KOPT-K1 (cell line): ENCODE measurements around the gene ASTN2.

Experiments
- H3K27ac ChIP-seq: fragments of 200-600 bp; sonication (generic); 2 replicates; pipeline ENCODE4 v1.5.1; 2016; ENCODE audit warnings: antibody characterized with exemption, mild to moderate bottlenecking, low read depth, low read length; ENCODE audit not compliant: poor library complexity, severe bottlenecking
- H3K36me3 ChIP-seq: fragments of 200-600 bp; sonication (generic); 2 replicates; pipeline ENCODE4 v1.5.1; 2017; ENCODE audit warnings: antibody characterized with exemption, mild to moderate bottlenecking, low read length, moderate library complexity; ENCODE audit not compliant: insufficient read depth
- H3K9me3 ChIP-seq: fragments of 200-600 bp; sonication (generic); 2 replicates; pipeline ENCODE4 v1.5.1; 2017; ENCODE audit warnings: antibody characterized with exemption, low read length, mild to moderate bottlenecking; ENCODE audit not compliant: insufficient read depth, poor library complexity, severe bottlenecking

Gene ASTN2

GRCh38 chr9:117134826-117135500, 279.9 kb downstream of the ASTN2 start:
- Histone ChIP-seq H3K36me3 (no peaks in the 10 kb centered on the region), H3K27ac (no peak overlapping the region), H3K9me3 (no peaks in the 10 kb centered on the region)

- Histone ChIP-seq H3K36me3 (no peaks in the 10 kb centered on the region), H3K9me3 (no peaks in the 10 kb centered on the region), H3K27ac (no peak overlapping the region)
Observed at GRCh38 chr9:117126871-117127270, 288.0 kb downstream of the ASTN2 start.

GRCh38 chr9:117125531-117125930, 289.3 kb downstream of the ASTN2 start:
- no peak overlapping the region for H3K27ac ChIP-seq
- H3K9me3 ChIP-seq: no peaks in the 10 kb centered on the region
- no peaks in the 10 kb centered on the region for H3K36me3 ChIP-seq

- Histone ChIP-seq H3K27ac (no peak overlapping the region), H3K36me3 (no peaks in the 10 kb centered on the region)
Observed at GRCh38 chr9:117123729-117124128, 291.1 kb downstream of the ASTN2 start.

GRCh38 chr9:117122953-117123352, 291.9 kb downstream of the ASTN2 start:
- Histone ChIP-seq H3K9me3 (no peaks in the 10 kb centered on the region), H3K36me3 (no peaks in the 10 kb centered on the region), H3K27ac (no peak overlapping the region)

More at GRCh38 chr9:117123729-117124128, 291.1 kb downstream of the ASTN2 start:
- no peaks in the 10 kb centered on the region for H3K9me3 ChIP-seq

GRCh38 chr9:117122102-117122501, 292.8 kb downstream of the ASTN2 start:
- Histone ChIP-seq H3K36me3 (no peaks in the 10 kb centered on the region), H3K9me3 (no peaks in the 10 kb centered on the region), H3K27ac (no peak overlapping the region)

DNA sequence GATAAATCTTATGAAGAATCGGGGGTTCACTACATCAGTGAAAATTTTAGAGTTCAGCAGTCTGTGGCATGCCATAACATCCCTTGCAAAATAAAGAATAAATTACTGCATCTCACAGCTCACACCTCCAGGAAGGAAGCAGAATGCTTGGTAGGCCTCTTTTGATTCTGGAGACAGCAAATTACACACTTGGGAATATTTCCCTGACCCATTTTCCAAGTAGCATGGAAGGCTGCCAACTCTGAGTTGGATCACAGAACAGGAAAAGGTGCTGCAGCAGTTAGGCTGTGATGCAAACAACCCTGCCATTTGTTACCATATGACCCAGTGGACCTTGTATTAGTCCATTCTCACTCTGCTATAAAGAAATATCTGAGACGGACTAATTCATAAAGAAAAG, 293.5 kb downstream of the ASTN2 start:
- no peaks in the 10 kb centered on the region for H3K9me3 ChIP-seq
- no peak overlapping the region for H3K27ac ChIP-seq
- no peaks in the 10 kb centered on the region for H3K36me3 ChIP-seq

DNA sequence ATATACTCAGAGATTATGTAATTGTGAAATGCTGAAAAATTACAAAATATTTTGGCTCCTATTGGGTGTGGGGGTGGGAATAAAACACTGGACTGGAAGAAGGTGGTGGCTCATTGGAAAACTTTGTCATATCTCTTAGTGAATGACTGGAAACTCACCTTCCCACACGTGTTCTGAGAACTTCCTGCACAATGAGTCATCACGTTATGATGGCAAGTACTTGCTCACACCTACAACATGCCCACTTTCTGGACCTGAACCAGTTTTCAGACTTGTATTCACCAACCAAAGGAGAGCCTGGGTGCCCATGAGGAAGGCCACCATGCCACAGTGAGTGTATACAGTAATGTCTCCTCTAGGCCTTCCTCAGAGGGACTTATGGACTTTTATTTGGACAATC, 294.8 kb downstream of the ASTN2 start:
- H3K27ac ChIP-seq: no peak overlapping the region
- no peaks in the 10 kb centered on the region for H3K9me3 ChIP-seq

DNA sequence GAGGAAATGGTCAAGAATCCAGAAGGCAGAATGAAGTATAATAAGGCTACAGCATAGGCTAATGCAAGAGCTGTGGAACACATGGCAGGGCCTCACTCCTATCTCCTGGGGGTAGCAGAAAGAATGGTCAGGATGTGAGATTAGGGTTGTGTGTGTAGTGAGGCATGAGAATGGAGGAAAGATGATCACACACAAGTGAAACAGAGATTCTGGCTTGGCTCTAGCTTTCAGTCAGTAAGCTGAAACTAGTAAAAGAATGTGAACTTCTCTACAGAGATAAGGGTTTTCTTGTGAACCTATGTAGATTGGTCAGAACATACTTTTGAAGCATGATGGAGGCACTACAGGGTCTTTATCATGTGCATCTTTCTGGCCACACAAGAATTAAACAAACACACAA, 298.8 kb downstream of the ASTN2 start:
- no peak overlapping the region for H3K27ac ChIP-seq
- H3K36me3 ChIP-seq: no peaks in the 10 kb centered on the region
- no peaks in the 10 kb centered on the region for H3K9me3 ChIP-seq

More for the DNA sequence above, 294.8 kb downstream of the ASTN2 start:
- no peaks in the 10 kb centered on the region for H3K36me3 ChIP-seq

- Histone ChIP-seq H3K27ac (no peak overlapping the region), H3K9me3 (no peaks in the 10 kb centered on the region), H3K36me3 (no peaks in the 10 kb centered on the region)
Observed at GRCh38 chr9:117114768-117115167, 300.1 kb downstream of the ASTN2 start.

- H3K9me3 ChIP-seq: no peaks in the 10 kb centered on the region
- H3K27ac ChIP-seq: no peak overlapping the region
- no peaks in the 10 kb centered on the region for H3K36me3 ChIP-seq
Observed at GRCh38 chr9:117104716-117105495, 310.0 kb downstream of the ASTN2 start.

GRCh38 chr9:117104206-117104605, 310.7 kb downstream of the ASTN2 start:
- no peaks in the 10 kb centered on the region for H3K9me3 ChIP-seq
- H3K27ac ChIP-seq: no peak overlapping the region
- no peaks in the 10 kb centered on the region for H3K36me3 ChIP-seq

DNA sequence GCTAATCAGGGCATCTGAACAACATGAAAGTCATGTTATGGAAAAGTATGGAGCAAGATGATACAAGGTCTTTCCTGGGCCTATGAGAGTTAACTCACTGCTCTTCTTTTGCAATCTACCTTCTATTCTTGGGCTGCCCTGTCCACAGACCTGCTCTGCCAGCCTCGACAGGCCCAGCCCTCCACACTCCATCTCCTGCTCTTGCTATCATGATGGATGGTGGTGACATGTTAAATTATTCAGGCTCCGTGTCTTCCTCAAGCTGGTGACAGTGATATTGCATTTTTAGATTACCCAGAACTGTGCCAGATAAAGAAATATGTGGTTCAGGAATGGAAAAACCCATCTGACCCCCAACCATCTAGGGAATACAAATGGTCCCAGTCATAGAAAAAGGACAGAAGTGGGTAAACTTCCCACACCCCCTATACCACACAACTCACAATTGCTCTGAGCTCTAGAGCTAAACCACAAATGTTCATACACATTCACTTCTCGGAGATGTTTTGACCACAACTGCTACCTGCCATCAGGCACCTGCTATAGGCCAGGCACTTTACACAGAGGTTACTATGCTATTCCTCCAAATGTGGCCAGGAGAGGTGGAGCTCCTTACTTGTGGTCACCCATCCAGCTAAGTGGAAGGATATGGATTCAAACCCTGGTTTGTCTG, 311.3 kb downstream of the ASTN2 start:
- H3K36me3 ChIP-seq: no peaks in the 10 kb centered on the region
- H3K27ac ChIP-seq: no peak overlapping the region
- H3K9me3 ChIP-seq: no peaks in the 10 kb centered on the region

DNA sequence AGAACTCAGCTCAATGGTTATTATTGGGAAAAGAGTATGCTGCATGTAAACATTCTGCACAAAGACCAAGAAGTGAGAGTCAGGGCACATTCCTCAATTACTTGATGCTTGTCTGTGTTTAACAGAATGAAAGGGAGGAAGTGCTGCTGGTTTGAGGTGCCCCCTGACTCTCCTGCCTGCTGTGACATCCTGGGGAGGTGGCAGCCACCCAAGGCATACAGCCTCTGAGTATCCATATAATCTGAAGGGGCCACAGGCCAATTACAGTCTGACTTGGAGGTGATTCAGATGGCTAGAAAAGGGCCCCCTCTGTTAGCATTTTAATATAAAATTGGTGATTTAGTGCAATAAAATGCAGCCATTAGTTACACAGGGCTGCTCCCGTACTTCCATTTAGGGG, 313.8 kb downstream of the ASTN2 start:
- Histone ChIP-seq H3K36me3 (no peaks in the 10 kb centered on the region), H3K9me3 (no peaks in the 10 kb centered on the region), H3K27ac (no peak overlapping the region)

GRCh38 chr9:117098331-117098730, 316.5 kb downstream of the ASTN2 start:
- H3K36me3 ChIP-seq: no peaks in the 10 kb centered on the region
- H3K27ac ChIP-seq: no peak overlapping the region

More at GRCh38 chr9:117098331-117098730, 316.5 kb downstream of the ASTN2 start:
- no peaks in the 10 kb centered on the region for H3K9me3 ChIP-seq
